ENCODE results near the gene ULK4. TPM values are rescaled to one million over a fixed set of nuclear protein-coding genes. Genes with fewer than 3 reads are reported as not detected.
A peak's percentile ranks its signal among the peaks of the same experiment; 100 is the strongest.

ULK4 gene
- total RNA-seq, 1 donor: 22.0 TPM

DNA sequence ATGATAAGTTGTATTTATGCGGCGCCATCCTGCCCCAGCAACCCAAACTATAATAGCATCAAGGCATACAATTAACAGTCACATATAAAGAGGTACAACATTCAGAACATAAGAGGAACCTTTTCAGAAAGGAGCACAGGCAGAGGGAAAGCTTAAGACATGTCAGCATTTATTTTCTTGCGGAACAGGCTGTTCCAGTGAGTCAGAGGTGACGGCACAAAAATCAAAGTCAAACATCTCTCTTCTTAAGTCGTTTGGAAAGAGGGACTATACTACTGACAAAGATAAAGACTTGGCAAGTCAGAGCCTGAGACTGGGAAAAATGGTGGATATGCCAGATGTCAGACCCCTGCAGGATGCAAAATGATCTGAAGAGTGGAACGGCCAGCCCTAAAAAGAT, 634.2 kb downstream of the ULK4 start:
- DNase-seq (ENCODE audit: low read depth): peak; percentile 81
- no peak for TF ChIP-seq CTCF (IDR thresholded peaks at IDR 0.05; ENCODE audit: insufficient read depth, low read depth, low read length)
- H3K4me3 ChIP-seq (ENCODE audit: low read depth, low read length): no peak overlapping the region

DNA sequence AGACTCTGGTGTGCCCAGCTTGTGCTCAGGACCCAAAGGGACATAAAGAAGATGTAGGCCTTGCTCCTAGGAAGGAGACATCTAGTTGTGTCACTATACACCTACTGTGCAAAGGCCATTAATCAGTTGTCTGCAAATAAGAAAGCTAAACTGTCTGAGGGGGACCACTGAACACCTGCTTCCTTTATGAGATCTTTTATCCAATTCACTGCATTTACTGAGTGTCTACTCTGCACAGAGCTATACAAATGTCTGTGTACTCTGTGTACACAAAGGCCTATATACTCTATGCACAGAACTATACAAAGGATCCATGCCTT, 637.8 kb downstream of the ULK4 start:
- no peak for DNase-seq (ENCODE audit: low read depth)
- no peak overlapping the region for H3K4me3 ChIP-seq (ENCODE audit: low read depth, low read length)
- no peak for TF ChIP-seq CTCF (IDR thresholded peaks at IDR 0.05; ENCODE audit: insufficient read depth, low read depth, low read length)

- H3K4me3 ChIP-seq (ENCODE audit: low read depth, low read length): no peak overlapping the region
- TF ChIP-seq CTCF (IDR thresholded peaks at IDR 0.05; ENCODE audit: insufficient read depth, low read depth, low read length): no peak
- DNase-seq (ENCODE audit: low read depth): no peak
These were observed 638.3 kb downstream of the ULK4 start for GRCh38 chr3:41323467-41324155.

DNA sequence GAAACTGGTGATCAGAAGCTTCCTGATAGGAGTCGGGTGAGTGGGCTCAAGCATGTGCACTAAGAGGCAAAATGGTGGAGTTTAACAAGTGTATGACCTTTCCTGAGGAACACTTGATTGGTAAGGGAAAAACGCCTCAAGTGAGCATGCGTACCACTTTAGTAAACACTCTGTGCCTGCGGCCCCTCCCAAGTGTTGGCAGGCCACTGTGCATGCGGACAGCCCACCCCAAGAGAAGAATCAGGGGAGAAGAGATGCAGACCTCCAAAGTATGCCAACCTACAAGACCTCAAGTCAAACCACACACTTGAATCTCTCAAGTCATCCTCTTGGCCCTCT, 640.3 kb downstream of the ULK4 start:
- no peak for DNase-seq (ENCODE audit: low read depth)
- no peak overlapping the region for H3K4me3 ChIP-seq (ENCODE audit: low read depth, low read length)
- no peak for TF ChIP-seq CTCF (IDR thresholded peaks at IDR 0.05; ENCODE audit: insufficient read depth, low read depth, low read length)

GRCh38 chr3:41320953-41321641, 640.8 kb downstream of the ULK4 start:
- no peak for DNase-seq (ENCODE audit: low read depth)
- TF ChIP-seq CTCF (IDR thresholded peaks at IDR 0.05; ENCODE audit: insufficient read depth, low read depth, low read length): no peak

DNA sequence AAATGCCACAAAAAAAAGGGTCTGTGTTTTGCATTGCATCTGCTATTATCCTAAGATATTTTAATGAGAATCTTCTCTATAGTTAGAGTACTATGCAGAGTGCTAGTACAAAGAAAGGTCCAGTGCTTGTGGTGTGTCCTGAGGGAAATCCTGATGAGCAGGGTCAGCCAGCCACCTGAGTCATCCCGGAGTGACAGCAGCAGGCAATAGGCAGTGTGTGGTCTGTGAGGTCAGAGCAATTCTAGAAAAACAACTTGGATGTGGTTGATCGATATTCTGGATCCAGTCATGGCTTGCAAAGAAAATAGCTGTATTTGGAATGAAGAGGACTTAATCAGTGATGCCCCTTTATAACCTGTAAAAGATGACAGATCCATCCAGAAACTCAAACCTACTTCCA, 643.4 kb downstream of the ULK4 start:
- H3K4me3 ChIP-seq (ENCODE audit: low read depth, low read length): no peak overlapping the region
- no peak for TF ChIP-seq CTCF (IDR thresholded peaks at IDR 0.05; ENCODE audit: insufficient read depth, low read depth, low read length)
- no peak for DNase-seq (ENCODE audit: low read depth)

More at GRCh38 chr3:41320953-41321641, 640.8 kb downstream of the ULK4 start:
- no peak overlapping the region for H3K4me3 ChIP-seq (ENCODE audit: low read depth, low read length)

DNA sequence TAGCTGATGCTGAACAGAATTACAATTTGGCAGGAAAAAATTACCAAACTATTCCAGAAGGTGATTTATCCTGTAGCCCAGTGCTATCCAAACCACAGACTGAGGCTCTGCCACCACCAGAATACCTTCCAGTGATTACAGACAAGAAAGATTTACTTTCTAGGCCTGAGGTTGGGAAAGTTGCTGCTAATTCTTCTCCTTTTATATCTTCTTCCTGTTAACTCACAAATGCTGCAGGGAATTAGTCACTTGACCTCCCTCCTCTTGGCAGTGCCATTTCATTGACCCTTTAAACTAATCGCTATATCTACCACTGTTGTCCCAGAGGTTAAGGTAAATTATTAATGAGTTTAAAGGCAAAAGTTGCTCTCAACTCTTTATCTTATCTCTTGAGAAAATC, 644.2 kb downstream of the ULK4 start:
- no peak for TF ChIP-seq CTCF (IDR thresholded peaks at IDR 0.05; ENCODE audit: insufficient read depth, low read depth, low read length)
- DNase-seq (ENCODE audit: low read depth): peak; percentile 66
- H3K4me3 ChIP-seq (ENCODE audit: low read depth, low read length): no peak overlapping the region

Data from fibroblast of villous mesenchyme (primary cell).